Anterior cingulate cortex (tissue), 58 donors: ENCODE results near the gene MEX3A.
A peak's percentile ranks its signal among the peaks of the same experiment; 100 is the strongest.
"Not testable (repeated sequence)": the region's sequence is repeated elsewhere in the genome, so short reads cannot be mapped to it uniquely, and the experiment has no call there.

Source experiments
- DNase-seq, 58 donors: peaks; one replicate each; lab custom pipeline; 2025; lab: John Stamatoyannopoulos, UW

The MEX3A gene

DNA sequence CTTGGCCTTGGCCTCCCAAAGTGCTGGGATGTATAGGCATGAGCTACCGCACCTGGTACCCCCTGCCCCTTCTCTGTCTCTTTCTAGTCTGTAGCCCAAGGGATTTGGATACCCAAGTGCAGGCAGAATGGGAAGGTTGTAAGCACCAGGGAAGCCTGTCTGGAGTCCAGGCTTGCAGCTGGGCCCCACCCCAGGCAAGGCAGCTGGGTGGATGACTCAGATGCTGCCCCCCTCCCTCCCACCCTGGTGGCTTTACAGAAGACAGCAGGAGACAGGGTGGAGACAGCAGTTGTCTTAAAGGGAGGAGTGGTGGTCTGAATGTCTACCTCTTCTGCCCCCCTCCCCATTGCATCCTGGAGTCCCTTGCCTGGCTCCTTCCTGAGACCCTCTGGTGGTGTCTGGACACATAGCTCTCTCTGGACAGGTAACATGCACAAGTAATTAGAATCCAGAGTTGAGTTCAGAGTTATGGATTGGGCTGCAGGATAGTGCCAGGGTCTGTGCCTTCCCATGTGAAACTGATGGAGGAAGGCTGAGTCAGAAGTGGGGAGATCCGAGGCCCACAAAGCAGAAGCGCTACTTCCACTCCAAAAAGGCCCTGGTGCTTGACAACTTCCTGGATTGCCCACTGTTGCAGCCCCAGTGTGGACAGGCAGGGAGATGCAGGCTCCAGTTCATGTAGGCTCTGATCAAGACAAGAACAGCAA is 37.4 kb upstream of the MEX3A start:
- peak in 26 of 58 donors; percentile 9 to 69 (median 36) for DNase-seq

DNA sequence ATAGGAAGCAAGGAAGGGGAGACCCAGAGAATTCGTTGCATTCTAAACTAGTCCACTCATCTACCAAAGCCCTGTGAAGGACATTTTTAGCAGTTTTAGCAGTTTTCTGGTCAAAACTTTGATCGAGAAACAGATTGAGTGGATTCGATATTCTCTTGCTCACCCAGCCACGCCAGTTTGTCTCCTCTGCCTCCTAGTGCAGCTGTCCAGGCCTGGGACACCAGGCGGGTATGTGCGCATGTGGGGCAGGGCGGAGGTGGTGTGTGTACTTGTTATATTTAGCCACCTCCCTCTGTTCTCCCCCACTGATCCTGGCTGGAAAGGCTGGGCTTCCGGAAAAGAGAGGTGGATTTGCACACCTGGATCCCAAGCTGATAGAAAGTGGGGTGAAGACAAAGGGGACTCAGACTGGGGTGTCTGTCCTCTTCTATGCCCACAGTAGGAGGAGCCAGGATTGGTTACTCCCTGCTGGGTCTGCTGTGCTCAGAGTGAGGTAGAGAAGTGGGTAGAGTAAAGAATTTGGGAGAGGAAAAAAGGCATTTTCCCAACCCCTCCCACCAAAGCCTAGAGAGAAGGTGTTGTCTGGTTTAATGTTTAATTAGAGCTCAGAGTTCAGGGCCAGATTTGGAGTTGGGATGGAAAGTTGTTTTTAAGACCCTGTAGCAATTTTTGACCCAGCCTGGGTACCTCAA is 36.1 kb upstream of the MEX3A start:
- peak in 1 of 58 donors; percentile 21 for DNase-seq

DNA sequence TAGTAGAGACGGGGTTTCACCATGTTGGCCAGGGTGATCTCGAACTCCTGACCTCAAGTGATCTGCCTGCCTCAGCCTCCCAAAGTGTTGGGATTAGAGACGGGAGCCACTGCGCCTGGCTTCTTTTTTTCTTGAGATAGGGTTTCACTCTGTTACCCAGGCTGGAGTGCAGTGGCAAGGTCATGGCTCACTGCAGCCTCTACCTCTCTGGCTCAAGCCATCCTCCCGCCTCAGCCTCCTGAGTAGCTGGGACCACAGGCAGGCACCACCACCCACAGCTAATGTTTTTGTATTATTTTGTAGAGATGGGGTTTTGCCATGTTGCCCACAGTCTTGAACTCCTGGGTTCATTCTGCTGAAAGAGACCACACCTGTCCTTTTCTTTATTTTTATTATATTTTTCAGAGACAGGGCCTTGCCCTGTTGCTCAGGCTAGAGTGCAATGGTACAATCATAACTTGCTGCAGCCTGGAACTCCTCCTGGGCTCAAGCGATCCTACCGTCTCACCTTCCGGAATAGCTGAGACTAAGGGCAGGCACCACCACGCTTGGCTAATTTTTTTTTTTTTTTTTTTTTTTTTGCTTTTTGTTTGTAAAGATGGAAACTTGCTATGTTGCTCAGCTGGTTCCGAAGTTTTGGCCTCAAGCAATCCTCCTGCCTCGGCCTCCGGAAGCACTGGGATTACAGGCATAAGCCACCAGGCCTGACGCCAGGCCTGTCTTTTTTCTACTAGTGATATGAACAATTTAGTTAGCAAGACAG is 35.3 kb upstream of the MEX3A start:
- DNase-seq, result no peak

DNA sequence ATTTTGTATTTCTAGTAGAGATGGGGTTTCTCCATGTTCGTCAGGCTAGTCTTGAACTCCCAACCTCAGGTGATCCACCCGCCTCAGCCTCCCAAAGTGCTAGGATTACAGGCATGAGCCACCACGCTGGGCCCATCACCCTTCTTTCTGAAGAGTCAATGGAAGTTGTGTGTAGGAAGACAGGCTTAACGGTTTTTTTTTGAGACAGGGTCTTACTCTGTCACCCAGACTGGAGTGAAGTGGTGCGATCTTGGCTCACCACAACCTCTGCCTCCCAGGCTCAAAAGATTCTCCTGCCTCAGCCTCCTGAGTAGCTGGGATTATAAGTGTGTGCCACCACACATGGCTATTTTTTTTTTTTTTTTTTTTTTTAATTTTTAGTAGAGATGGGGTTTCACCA is 34.5 kb upstream of the MEX3A start:
- DNase-seq, result not testable (repeated sequence)

DNA sequence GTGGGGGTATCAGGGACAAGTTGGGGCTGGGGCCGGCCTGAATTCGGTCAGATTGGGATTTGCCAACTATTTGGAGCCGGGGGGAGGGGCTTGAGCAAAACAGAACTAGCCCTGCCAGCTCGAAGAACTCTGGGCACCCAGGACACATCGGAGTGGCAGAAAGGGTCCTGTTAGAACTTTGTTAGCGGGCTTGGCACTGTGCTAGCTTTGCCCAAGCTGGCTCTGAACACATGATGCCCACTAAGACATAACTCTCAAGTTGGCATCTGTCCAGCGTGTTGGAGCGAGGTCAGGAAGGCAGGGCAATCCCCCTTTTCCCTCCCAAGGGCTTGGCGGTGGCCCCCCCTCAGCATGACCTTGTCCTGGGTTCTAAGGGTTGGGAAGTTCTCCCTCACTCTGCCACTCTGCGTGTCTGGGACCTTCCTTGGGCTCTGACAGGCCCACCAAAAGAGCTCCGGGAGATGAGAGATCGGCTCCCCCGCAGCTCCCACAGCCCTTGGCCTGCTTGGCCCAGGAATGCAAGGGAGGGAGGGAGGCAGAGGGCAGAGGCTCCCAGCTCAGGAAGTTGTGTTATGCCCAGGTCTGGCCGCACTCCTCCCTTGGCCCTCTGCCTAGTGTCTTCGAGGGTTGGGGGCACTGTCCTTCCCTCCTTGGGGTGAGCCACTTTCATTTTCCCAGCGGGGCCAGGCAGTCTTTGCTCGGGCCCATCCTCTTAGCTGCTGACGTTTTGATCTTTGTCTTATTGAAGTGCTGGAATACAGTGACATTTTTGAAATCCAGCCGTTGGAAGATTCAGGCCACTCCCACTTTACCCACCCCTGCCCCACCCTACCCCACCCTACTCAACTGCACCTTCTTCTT is 33.5 kb upstream of the MEX3A start:
- peak in 34 of 58 donors; percentile 18 to 79 (median 58) for DNase-seq

DNA sequence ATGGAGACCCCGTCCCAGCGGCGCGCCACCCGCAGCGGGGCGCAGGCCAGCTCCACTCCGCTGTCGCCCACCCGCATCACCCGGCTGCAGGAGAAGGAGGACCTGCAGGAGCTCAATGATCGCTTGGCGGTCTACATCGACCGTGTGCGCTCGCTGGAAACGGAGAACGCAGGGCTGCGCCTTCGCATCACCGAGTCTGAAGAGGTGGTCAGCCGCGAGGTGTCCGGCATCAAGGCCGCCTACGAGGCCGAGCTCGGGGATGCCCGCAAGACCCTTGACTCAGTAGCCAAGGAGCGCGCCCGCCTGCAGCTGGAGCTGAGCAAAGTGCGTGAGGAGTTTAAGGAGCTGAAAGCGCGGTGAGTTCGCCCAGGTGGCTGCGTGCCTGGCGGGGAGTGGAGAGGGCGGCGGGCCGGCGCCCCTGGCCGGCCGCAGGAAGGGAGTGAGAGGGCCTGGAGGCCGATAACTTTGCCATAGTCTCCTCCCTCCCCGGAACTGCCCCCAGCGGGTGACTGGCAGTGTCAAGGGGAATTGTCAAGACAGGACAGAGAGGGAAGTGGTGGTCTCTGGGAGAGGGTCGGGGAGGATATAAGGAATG is 32.8 kb upstream of the MEX3A start:
- peak in 16 of 58 donors; percentile 37 to 79 (median 63) for DNase-seq

DNA sequence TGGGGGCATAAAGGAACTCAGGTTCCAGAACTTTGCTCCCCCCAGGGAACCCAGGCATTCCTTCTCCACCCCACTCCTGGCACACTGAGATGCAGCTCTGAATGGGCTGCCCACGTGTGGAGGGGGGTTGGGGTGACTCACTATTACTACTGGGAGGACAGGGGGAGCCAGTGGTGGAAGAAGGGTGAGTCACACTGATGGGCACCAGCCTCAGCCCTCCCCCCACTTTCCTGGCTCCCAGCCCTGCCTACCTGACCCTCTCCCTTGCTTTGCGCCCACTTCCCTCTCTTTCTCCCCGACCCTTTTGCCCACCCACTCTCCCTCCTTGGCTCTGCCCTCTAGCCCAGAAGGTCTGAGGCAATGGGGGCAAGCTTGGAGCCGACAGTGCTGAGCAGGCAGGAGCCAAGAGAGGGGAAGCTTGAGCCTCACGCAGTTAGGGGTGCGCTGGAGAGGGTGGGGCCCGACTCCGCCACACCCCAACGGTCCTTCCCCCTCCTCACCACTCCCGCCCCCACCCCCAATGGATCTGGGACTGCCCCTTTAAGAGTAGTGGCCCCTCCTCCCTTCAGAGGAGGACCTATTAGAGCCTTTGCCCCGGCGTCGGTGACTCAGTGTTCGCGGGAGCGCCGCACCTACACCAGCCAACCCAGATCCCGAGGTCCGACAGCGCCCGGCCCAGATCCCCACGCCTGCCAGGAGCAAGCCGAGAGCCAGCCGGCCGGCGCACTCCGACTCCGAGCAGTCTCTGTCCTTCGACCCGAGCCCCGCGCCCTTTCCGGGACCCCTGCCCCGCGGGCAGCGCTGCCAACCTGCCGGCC is 32.0 kb upstream of the MEX3A start, which contains the start of gene LMNA:
Gene LMNA (plus strand): TSS at position 611 of the 818 bp plus-strand sequence. CDS start 208 bp downstream, outside the sequence.
- DNase-seq, result peak in 55 of 58 donors; percentile 29 to 93 (median 76)

DNA sequence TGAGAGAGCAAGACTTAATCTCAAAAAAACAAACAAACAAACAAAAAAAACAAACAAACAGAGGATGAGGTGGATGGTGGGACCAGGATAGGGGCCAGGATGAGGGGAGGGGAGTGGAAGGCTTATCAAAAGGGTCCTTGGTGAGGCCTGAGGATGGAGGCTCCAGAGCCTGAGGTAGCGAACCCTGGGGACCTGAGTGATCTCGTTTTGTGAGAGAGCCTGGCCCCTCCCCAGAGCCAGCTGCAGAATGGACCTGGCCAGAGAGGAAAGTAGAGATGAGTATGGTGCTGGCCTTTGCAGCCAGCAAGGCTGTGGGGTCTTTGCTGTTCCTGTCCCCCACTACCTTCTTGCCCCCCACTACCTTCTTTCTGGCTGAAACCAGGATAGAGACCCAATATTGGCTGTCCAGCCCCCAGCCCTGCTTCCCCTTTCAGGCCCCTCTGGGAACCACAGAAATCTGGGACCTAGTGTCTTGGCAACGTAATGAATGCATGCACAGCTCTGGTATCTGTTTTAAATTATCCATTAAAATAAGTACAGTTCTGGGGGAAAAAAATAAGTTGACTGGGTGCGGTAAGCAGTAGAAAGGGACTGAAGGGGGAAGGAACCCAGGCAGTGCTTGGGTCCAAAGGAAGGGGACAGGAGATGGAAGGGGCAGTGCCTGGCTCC is 31.2 kb upstream of the MEX3A start:
- no peak for DNase-seq

DNA sequence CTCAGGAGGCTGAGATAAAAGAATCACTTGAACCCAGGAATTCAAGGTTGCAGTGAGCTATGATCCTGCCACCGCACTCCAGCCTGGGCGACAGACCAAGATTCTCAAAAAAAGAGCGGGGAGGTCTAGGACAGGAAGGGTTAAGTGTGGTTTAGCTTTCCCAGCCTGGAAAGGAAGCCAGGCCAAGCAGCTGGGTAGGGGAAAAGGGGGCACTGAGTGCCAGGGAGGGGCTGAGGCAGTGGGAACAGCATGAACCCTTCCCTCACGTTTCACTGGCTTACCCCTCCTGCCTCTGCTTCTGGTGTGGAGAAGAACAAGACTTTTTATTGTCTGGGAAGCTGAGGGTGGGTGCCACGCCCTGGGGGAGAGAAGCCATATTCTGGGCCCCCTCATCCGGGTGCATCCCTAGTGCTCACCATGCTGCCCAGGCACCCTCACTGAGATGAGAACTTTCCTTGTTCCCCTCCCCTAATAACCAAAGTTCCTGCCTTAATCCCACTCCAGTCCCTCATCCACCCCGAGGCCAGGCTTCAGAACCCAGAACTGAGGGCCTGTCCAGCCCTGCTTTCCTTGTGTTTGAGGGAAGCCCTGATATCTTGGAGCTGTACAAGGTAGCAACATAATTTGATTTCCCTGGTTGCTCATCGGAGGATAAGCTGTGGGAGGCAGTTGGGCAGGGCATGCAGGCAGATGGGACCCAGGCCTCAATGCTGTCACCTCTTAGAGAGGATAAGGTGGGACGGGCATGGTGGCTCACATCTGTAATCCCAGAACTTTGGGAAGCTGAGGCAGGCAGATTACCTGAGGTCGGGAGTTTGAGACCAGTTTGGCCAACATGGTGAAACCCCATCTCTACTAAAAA is 30.2 kb upstream of the MEX3A start:
- peak in 19 of 58 donors; percentile 8 to 73 (median 29) for DNase-seq

DNA sequence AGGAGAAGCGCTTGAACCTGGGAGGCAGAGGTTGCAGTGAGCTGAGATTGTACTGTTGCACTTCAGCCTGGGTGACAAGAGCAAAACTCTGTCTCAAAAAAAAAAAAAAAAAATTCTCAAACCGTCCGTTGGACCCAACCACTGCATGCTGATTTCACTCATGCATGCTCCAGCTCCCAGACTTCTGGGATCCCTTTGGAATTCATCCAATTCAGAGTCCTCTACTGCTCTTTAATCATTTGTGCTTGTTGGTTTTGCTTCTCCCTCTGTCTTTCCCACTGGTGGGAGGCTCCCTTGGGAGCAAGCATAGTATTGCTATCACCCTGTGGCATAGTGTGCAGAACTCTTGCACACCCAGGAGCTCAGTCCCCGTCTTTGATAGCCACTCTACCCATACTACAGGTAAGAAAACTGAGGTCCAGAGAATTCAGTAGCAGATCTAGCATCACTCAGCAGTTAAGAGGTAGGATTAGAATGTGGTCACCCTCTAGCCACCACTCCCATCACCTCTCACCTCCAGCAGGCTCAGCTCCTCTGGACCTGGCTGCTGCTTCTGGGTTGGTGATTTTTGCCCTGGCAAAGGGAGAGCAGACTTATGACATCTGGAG is 29.2 kb upstream of the MEX3A start:
- no peak for DNase-seq

DNA sequence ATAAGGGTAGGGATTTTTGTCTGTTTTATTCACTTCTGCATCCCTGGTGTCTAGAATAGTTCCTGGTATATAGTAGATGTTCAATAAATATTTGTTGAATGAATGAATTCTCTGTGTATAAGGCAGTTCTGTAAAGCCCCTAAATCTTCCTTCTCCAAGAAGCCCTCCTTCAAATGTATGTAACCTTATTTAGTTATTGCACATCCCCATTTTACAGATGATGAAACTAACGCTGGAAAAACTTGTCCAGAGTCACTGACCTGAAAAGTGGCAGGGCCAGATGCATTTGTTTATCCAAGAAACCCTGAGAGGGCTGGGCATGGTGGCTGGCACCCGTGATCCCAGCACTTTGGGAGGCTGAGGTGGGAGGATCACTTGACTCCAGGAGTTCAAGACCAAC is 28.0 kb upstream of the MEX3A start:
- DNase-seq, result no peak

DNA sequence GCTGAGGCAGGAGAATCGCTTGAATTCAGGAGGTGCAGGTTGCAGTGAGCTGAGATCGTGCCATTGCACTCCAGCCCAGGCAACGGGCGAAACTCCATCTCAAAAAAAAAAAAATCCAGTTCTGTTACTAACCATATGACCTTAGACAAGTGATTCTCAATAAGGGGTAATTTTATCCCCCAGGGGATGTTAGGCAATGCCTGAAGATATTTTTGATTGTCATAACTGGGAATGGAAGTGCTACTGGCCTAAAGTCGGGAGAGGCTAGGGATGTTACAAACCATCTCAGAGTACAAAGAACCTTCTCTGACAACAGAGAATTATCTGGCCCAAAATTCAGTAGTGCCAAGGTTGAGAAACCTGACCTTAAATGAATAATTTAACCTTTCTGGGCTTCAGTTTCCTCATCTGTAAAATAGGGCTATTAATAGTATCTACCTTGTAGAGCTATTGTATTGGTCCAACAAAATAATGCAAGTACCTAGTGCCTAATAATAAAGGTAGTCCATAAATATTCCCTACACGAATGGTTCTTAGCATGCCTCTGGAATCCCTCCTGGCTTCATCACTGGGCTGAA is 26.5 kb upstream of the MEX3A start:
- DNase-seq, result no peak

DNA sequence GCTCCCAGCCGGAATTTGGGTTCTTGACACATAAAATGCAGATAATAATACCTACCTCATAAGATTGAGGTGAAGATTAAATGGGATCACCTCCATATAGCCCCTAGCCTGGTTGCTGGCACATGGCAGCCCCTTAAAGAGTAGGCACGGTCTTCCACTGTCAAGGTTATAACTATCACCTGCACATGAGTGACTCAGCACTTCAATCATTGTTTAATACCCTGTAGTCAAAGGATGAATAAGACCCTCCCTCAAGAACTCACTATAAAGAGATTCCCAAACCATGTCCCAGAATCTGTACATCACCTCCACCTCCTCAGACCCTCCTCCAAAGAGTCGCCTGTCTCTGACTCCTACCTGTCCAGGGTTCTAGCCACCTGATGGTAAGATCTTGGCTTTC is 25.8 kb upstream of the MEX3A start:
- DNase-seq, result no peak

DNA sequence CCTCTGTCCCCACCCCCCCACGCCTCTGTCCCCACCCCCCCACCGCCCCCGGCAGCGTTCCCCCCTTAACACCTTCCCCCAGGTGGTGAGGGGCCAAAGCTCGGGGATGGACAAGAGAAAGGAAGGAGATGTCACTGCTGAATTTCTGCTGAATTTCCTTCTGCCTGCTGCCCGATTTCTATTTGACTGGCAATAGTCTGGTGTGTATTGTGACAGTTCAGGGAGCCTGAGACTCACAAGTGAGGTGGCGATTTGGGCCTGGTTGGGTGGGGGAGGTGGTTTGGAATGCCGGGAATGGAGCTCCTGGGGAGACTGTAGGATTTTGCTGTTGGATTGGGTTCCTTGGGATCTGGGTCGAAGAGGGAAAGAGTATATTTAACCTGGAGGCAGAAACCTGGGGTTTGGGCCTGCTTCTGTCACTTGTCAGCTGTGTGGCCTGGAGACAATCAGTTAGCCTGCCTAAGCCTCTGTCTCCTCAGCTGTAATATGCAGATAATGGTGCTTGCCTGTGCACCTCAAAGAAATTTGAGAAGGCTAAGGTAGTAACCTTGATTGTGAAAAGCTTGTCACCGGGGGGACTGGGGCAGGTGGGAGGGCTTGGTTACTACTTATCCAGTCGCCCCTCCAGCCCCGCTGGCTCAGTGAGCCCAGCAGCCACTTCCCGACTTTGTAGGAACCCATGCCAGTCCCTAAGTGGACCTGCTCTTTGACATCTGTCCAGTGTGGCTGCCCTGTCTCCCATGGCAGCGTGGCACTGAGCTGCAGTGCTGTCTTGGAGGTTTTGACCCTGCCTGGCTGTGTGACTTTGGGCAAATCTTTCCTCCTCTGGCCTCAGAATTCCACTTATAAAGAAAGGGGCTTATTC is 24.6 kb upstream of the MEX3A start:
- peak in 7 of 58 donors; percentile 32 to 74 (median 60) for DNase-seq
